ENCODE measurements around the gene KIF3A. TPM values are rescaled to one million over a fixed set of nuclear protein-coding genes. Genes with fewer than 3 reads are reported as not detected.

KIF3A gene
- total RNA-seq, 1 experiment from 2014 or later, result 12.7 TPM

DNA sequence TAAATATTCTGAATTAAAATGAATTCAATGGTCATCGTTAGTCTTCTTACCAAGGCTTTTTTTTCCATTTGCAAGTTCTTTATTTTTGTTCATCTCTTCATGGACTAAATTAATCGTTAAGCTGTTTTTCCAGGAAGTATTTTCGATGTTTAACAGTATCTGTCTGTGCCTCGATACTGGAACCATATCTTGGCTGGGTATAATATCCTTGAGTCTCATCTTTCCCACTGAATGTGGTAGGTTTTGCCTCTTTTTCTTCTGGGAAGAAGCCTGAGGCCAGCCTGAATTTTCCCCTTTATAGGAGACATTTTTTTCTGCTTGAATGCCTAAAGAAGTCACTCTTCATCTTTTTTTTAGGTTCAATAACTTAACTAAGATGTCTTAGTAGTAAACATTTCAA is 43.7 kb upstream of the KIF3A start (continued):
- no peak for TF ChIP-seq RAD21 (IDR thresholded peaks at IDR 0.05; ENCODE audit: low read depth)
- TF ChIP-seq, protein P1, sequence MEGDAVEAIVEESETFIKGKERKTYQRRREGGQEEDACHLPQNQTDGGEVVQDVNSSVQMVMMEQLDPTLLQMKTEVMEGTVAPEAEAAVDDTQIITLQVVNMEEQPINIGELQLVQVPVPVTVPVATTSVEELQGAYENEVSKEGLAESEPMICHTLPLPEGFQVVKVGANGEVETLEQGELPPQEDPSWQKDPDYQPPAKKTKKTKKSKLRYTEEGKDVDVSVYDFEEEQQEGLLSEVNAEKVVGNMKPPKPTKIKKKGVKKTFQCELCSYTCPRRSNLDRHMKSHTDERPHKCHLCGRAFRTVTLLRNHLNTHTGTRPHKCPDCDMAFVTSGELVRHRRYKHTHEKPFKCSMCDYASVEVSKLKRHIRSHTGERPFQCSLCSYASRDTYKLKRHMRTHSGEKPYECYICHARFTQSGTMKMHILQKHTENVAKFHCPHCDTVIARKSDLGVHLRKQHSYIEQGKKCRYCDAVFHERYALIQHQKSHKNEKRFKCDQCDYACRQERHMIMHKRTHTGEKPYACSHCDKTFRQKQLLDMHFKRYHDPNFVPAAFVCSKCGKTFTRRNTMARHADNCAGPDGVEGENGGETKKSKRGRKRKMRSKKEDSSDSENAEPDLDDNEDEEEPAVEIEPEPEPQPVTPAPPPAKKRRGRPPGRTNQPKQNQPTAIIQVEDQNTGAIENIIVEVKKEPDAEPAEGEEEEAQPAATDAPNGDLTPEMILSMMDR (IDR thresholded peaks at IDR 0.05 in 2 of 3, conservative IDR thresholded peaks at IDR 0.05 in 1 of 3; ENCODE audit: borderline replicate concordance in 1 of 3, insufficient read depth in 1 of 3, low read depth in 2 of 3, low read length in 2 of 3), result no peak

DNA sequence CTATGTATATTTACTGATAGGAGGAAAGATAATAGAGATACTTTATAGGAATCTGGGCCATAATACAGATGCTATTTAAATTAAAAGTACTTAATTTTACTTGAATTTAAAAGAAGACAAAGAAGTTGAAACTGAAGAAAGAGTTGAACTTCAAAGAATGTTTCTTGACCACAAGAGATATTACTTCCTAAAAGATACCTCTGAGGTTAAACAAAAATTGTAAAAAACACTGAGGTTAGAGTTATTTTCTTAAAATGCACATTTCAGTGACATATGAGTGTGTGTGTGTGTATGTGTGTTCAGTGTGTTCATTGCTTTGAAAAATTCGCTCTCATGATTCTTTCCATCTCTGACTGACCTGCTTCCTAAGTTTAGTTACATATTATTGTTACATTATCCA is 43.2 kb upstream of the KIF3A start:
- Histone ChIP-seq H3K4me2 (ENCODE audit: low read length) (no peak overlapping the region), H3K9me3 (ENCODE audit: control insufficient read depth in 1 of 2, insufficient read depth in 1 of 2, low read depth in 1 of 2, low read length in 2 of 2) (no peaks in the 10 kb centered on the region), H3K27me3 (ENCODE audit: insufficient read depth, low read length) (no peaks in the 10 kb centered on the region), H2AFZ (ENCODE audit: low read depth, low read length, poor library complexity, severe bottlenecking) (peak overlapping the region; percentile 48), H3K36me3 (ENCODE audit: control insufficient read depth in 1 of 2, insufficient read depth in 2 of 2, low read length in 2 of 2) (no peaks in the 10 kb centered on the region), H4K20me1 (ENCODE audit: insufficient read depth) (no peaks in the 10 kb centered on the region), H3K27ac (ENCODE audit: low read depth, low read length) (no peak overlapping the region), H3K9me2 (ENCODE audit: insufficient read depth) (no peaks in the 10 kb centered on the region), H3K4me3 (replicated peaks in 1 of 2; ENCODE audit: low read depth in 1 of 2, low read length in 2 of 2) (no peak overlapping the region), H3K9ac (ENCODE audit: low read length) (no peak overlapping the region), H3K79me2 (ENCODE audit: insufficient read depth, low read length) (peaks cover 7% of the 10 kb centered on the region), H3K4me1 (ENCODE audit: control insufficient read depth in 1 of 2, insufficient read depth in 2 of 2, low read length in 2 of 2) (peaks cover 4 to 22% of the 10 kb centered on the region in 2 experiments)
- TF ChIP-seq, protein P2, sequence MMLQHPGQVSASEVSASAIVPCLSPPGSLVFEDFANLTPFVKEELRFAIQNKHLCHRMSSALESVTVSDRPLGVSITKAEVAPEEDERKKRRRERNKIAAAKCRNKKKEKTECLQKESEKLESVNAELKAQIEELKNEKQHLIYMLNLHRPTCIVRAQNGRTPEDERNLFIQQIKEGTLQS (IDR thresholded peaks at IDR 0.05), result no peak
- TF ChIP-seq CEBPB (IDR thresholded peaks at IDR 0.05; ENCODE audit: low read depth) (no peak), YY1 (IDR thresholded peaks at IDR 0.05; ENCODE audit: extremely low read depth, insufficient replicate concordance, low read depth, low read length) (no peak), EZH2phosphoT487 (IDR thresholded peaks at IDR 0.05; ENCODE audit: borderline replicate concordance) (no peak), EGR1 (IDR thresholded peaks at IDR 0.05; ENCODE audit: low read depth) (no peak), ZFX (IDR thresholded peaks at IDR 0.05) (no peak), FOSL1 (IDR thresholded peaks at IDR 0.05; ENCODE audit: low read depth) (no peak), SP1 (IDR thresholded peaks at IDR 0.05; ENCODE audit: low read depth) (no peak), ZNF274 (IDR thresholded peaks at IDR 0.05; ENCODE audit: low read depth, low read length) (no peak), RAD21 (IDR thresholded peaks at IDR 0.05; ENCODE audit: low read depth) (no peak), CBX3 (IDR thresholded peaks at IDR 0.05; ENCODE audit: low read depth) (no peak)
- TF ChIP-seq, protein P3, sequence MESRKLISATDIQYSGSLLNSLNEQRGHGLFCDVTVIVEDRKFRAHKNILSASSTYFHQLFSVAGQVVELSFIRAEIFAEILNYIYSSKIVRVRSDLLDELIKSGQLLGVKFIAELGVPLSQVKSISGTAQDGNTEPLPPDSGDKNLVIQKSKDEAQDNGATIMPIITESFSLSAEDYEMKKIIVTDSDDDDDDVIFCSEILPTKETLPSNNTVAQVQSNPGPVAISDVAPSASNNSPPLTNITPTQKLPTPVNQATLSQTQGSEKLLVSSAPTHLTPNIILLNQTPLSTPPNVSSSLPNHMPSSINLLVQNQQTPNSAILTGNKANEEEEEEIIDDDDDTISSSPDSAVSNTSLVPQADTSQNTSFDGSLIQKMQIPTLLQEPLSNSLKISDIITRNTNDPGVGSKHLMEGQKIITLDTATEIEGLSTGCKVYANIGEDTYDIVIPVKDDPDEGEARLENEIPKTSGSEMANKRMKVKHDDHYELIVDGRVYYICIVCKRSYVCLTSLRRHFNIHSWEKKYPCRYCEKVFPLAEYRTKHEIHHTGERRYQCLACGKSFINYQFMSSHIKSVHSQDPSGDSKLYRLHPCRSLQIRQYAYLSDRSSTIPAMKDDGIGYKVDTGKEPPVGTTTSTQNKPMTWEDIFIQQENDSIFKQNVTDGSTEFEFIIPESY (IDR thresholded peaks at IDR 0.05; ENCODE audit: extremely low read depth, insufficient replicate concordance, low read length), result no peak
- TF ChIP-seq, protein P1 (IDR thresholded peaks at IDR 0.05 in 2 of 3, conservative IDR thresholded peaks at IDR 0.05 in 1 of 3; ENCODE audit: borderline replicate concordance in 1 of 3, insufficient read depth in 1 of 3, low read depth in 2 of 3, low read length in 2 of 3), result no peak
- TF ChIP-seq, protein P4, sequence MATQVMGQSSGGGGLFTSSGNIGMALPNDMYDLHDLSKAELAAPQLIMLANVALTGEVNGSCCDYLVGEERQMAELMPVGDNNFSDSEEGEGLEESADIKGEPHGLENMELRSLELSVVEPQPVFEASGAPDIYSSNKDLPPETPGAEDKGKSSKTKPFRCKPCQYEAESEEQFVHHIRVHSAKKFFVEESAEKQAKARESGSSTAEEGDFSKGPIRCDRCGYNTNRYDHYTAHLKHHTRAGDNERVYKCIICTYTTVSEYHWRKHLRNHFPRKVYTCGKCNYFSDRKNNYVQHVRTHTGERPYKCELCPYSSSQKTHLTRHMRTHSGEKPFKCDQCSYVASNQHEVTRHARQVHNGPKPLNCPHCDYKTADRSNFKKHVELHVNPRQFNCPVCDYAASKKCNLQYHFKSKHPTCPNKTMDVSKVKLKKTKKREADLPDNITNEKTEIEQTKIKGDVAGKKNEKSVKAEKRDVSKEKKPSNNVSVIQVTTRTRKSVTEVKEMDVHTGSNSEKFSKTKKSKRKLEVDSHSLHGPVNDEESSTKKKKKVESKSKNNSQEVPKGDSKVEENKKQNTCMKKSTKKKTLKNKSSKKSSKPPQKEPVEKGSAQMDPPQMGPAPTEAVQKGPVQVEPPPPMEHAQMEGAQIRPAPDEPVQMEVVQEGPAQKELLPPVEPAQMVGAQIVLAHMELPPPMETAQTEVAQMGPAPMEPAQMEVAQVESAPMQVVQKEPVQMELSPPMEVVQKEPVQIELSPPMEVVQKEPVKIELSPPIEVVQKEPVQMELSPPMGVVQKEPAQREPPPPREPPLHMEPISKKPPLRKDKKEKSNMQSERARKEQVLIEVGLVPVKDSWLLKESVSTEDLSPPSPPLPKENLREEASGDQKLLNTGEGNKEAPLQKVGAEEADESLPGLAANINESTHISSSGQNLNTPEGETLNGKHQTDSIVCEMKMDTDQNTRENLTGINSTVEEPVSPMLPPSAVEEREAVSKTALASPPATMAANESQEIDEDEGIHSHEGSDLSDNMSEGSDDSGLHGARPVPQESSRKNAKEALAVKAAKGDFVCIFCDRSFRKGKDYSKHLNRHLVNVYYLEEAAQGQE (IDR thresholded peaks at IDR 0.05; ENCODE audit: low read depth), result no peak
- ChIA-PET CTCF (no interaction called here), POLR2A (no interaction called here), RAD21 (ENCODE audit: low non-redundant PET in 1 of 2, low total read pairs in 2 of 2, uncharacterized antibody in 2 of 2, unreplicated experiment in 2 of 2) (no interaction called here)
- DNase-seq (ENCODE audit: low read depth, low spot score), result no peak
- no TSS peak for BruUV-seq (replicated peaks)
- intact Hi-C loops (cut with micrococcal nuclease), result no loop called here
- no peak for ATAC-seq
